SK-N-SH (cell line): Measurements from ENCODE around the gene TNRC6B. TPM values are rescaled to one million over a fixed set of nuclear protein-coding genes. Genes with fewer than 3 reads are reported as not detected.

ENCODE experiments used
- CTCF ChIA-PET: fragments of 300-600, 350-600 bp; formaldehyde crosslinking; extraction: SDS; loops from one replicate; lab custom pipeline; 2021; lab: Yijun Ruan, JAX
- POLR2A ChIA-PET: fragments of 350-600 bp; sonication (Branson Sonifier 250); formaldehyde crosslinking; extraction: SDS; loops from one replicate; lab custom pipeline; 2020; ENCODE audit warnings: antibody characterized with exemption, inconsistent platforms; lab: Yijun Ruan, JAX
- DNase-seq: peaks from one replicate; pipeline ENCODE4 v3.0.0; 2012
- H2AFZ ChIP-seq: fragments of 200-600 bp; sonication (generic); 2 replicates; pipeline ENCODE4 v1.8.1; 2016; ENCODE audit warnings: antibody characterized with exemption, mild to moderate bottlenecking, low read depth
- H3F3A ChIP-seq: fragments of 200-600 bp; sonication (generic); replicated peaks from 2 replicates; pipeline ENCODE3; 2016; ENCODE audit warnings: antibody characterized with exemption, mild to moderate bottlenecking; ENCODE audit not compliant: insufficient read depth
- H3K27ac ChIP-seq, 2 experiments: fragments of 200-500 bp in 1 of 2; fragments of 200-600 bp in 1 of 2; sonication (Bioruptor generic) in 1 of 2; sonication (generic), shearing (Covaris generic) in 1 of 2; 2 replicates each; pipeline versions ENCODE4 v1.5.1 to v1.6.1; 2014 to 2016; ENCODE audit warnings: low read depth in 2 of 2, inconsistent platforms in 1 of 2, low read length in 1 of 2, mild to moderate bottlenecking in 1 of 2, mixed read lengths in 1 of 2
- H3K27me3 ChIP-seq: fragments of 200-600 bp; sonication (generic), shearing (Covaris generic); 2 replicates; pipeline ENCODE4 v1.6.1; 2016; ENCODE audit warnings: mixed run types; ENCODE audit not compliant: insufficient read depth
- H3K36me3 ChIP-seq, 2 experiments: fragments of 200-500 bp in 1 of 2; fragments of 200-600 bp in 1 of 2; sonication (Bioruptor generic) in 1 of 2; sonication (generic) in 1 of 2; replicated peaks in 1 of 2; 2 replicates each; pipeline versions ENCODE3 to v1.5.1; 2014 to 2016; ENCODE audit warnings: low read length in 1 of 2, mild to moderate bottlenecking in 1 of 2; ENCODE audit not compliant: insufficient read depth in 2 of 2, control insufficient read depth in 1 of 2
- H3K4me1 ChIP-seq, 2 experiments: fragments of 200-500 bp in 1 of 2; fragments of 200-600 bp in 1 of 2; sonication (Bioruptor generic) in 1 of 2; sonication (generic), shearing (Covaris generic) in 1 of 2; 2 replicates each; pipeline versions ENCODE4 v1.5.1 to v1.6.1; 2014 to 2016; ENCODE audit warnings: low read depth in 1 of 2, low read length in 1 of 2, mixed run types in 1 of 2; ENCODE audit not compliant: insufficient read depth in 2 of 2, control insufficient read depth in 1 of 2
- H3K4me2 ChIP-seq: fragments of 200-600 bp; sonication (generic), shearing (Covaris generic); 2 replicates; pipeline ENCODE4 v1.6.1; 2017; ENCODE audit warnings: mixed run types
- H3K4me3 ChIP-seq, 2 experiments: fragments of 200-500 bp in 1 of 2; fragments of 200-600 bp in 1 of 2; sonication (Bioruptor generic) in 1 of 2; sonication (generic), shearing (Covaris generic) in 1 of 2; 2 replicates each; pipeline versions ENCODE4 v1.5.1 to v1.8.1; 2014 to 2016; ENCODE audit warnings: low read depth in 2 of 2, inconsistent platforms in 1 of 2, low read length in 1 of 2, mild to moderate bottlenecking in 1 of 2, mixed read lengths in 1 of 2, moderate library complexity in 1 of 2
- H3K79me2 ChIP-seq: fragments of 200-600 bp; sonication (generic); 2 replicates; pipeline ENCODE4 v1.8.1; 2017; ENCODE audit warnings: mild to moderate bottlenecking; ENCODE audit not compliant: insufficient read depth
- H3K9ac ChIP-seq: fragments of 200-600 bp; sonication (generic); 2 replicates; pipeline ENCODE4 v1.6.1; 2017; ENCODE audit warnings: mixed run types
- H3K9me2 ChIP-seq: fragments of 200-600 bp; sonication (generic); 2 replicates; pipeline ENCODE4 v1.6.1; 2017; ENCODE audit warnings: mixed run types
- H3K9me3 ChIP-seq: fragments of 200-600 bp; sonication (generic); 2 replicates; pipeline ENCODE4 v1.6.1; 2017; ENCODE audit warnings: mixed run types, mild to moderate bottlenecking, moderate library complexity
- H4K20me1 ChIP-seq: fragments of 200-600 bp; sonication (generic); 2 replicates; pipeline ENCODE4 v1.6.1; 2017; ENCODE audit warnings: mild to moderate bottlenecking, mixed run types; ENCODE audit not compliant: insufficient read depth
- CHD2 ChIP-seq: fragments of 150-350 bp; IDR thresholded peaks from 2 replicates; pipeline ENCODE4 v1.6.1; 2018; ENCODE audit warnings: low read length; ENCODE audit not compliant: partially characterized antibody
- ELF1 ChIP-seq: IDR thresholded peaks from 2 replicates; pipeline ENCODE4 v1.4.0; 2012
- EZH2phosphoT487 ChIP-seq: fragments of 200-600 bp; sonication (generic); IDR thresholded peaks from 2 replicates; pipeline ENCODE4 v1.6.1; 2017; ENCODE audit warnings: low read depth, mixed run types, mild to moderate bottlenecking, antibody characterized with exemption, moderate library complexity, borderline replicate concordance
- FOXM1 ChIP-seq: IDR thresholded peaks from 2 replicates; pipeline ENCODE4 v1.4.0; 2012; ENCODE audit warnings: low read depth, mild to moderate bottlenecking
- GATA2 ChIP-seq: sonication (generic); formaldehyde crosslinking; IDR thresholded peaks from 2 replicates; pipeline ENCODE4 v1.5.0; 2020; ENCODE audit warnings: mild to moderate bottlenecking, missing genetic modification reagents
- JUND ChIP-seq: IDR thresholded peaks from 2 replicates; pipeline ENCODE4 v1.4.0; 2012
- MAX ChIP-seq: IDR thresholded peaks from 2 replicates; pipeline ENCODE4 v1.4.0; 2012; ENCODE audit warnings: low read depth
- PBX3 ChIP-seq: IDR thresholded peaks from 2 replicates; pipeline ENCODE4; 2012
- POLR2AphosphoS5 ChIP-seq: IDR thresholded peaks from 2 replicates; pipeline ENCODE4 v1.6.1; 2012; ENCODE audit warnings: low read depth, low read length
- RAD21 ChIP-seq: IDR thresholded peaks from 2 replicates; pipeline ENCODE4 v1.6.1; 2012; ENCODE audit warnings: mild to moderate bottlenecking, low read length
- RFX5 ChIP-seq: IDR thresholded peaks from 2 replicates; pipeline ENCODE4 v1.6.1; 2012; ENCODE audit warnings: mild to moderate bottlenecking, improper control_type of control experiment, low read length
- RXRA ChIP-seq: IDR thresholded peaks from 2 replicates; pipeline ENCODE4 v1.4.0; 2012; ENCODE audit warnings: low read depth, mild to moderate bottlenecking, borderline replicate concordance
- SMC3 ChIP-seq: IDR thresholded peaks from 2 replicates; pipeline ENCODE4 v1.6.1; 2012; ENCODE audit warnings: low read depth, low read length, improper control_type of control experiment
- TCF12 ChIP-seq: IDR thresholded peaks from 2 replicates; pipeline ENCODE4 v1.4.0; 2012
- USF1 ChIP-seq: IDR thresholded peaks from 2 replicates; pipeline ENCODE4 v1.4.0; 2012; ENCODE audit warnings: low read depth, borderline replicate concordance
- USF2 ChIP-seq: fragments of 150-350 bp; IDR thresholded peaks from 2 replicates; pipeline ENCODE4 v1.6.1; 2017; ENCODE audit warnings: antibody characterized with exemption, low read length, low read depth, borderline replicate concordance
- ZBTB33 ChIP-seq: IDR thresholded peaks from 2 replicates; pipeline ENCODE4 v1.4.0; 2012; ENCODE audit warnings: low read depth, borderline replicate concordance
- WGBS: methylation state at CpG from one replicate; pipeline ENCODE4 v1.1.6; 2017; ENCODE audit warnings: low lambda C conversion rate; 5-methylcytosine and 5-hydroxymethylcytosine counted together
- polyA plus RNA-seq, 3 experiments: library from polyadenylated mRNA; depleted of rRNA; stranded (reverse); fragments of >200 nt; gene quantifications; 2 replicates each; pipeline ENCODE4 v1.2.3, GENCODE V29; 2012

The TNRC6B gene
- polyA plus RNA-seq, 1 of the 3 experiments (the other 2 are of a cell fraction) = 1.2 TPM

GRCh38 chr22:40199852-40200251 is 22.1 kb downstream of the TNRC6B start:
- 94% methylated on average over 4 of the region's 7 CpGs for WGBS
- H4K20me1 ChIP-seq = peaks cover 61% of the 10 kb centered on the region

More at GRCh38 chr22:40199852-40200251, 22.1 kb downstream of the TNRC6B start:
- ChIA-PET POLR2A (no interaction called here), CTCF (no interaction called here)
- TF ChIP-seq FOXM1 = no peak
- no peak for TF ChIP-seq RXRA
- TF ChIP-seq CHD2 = no peak
- no peak for TF ChIP-seq RFX5
- TF ChIP-seq MAX = no peak
- TF ChIP-seq POLR2AphosphoS5 = no peak
- no peak for TF ChIP-seq TCF12
- no peak for TF ChIP-seq PBX3
- no peak for TF ChIP-seq RAD21
- TF ChIP-seq ELF1 = no peak
- no peak for TF ChIP-seq JUND
- TF ChIP-seq ZBTB33 = no peak
- no peak for TF ChIP-seq SMC3
- no peak for TF ChIP-seq USF1
- TF ChIP-seq EZH2phosphoT487 = no peak
- no peak for TF ChIP-seq GATA2 (CRISPR knock-in tag)
- TF ChIP-seq USF2 = no peak
- Histone ChIP-seq H3K9me2 (no peaks in the 10 kb centered on the region), H3K27ac (no peak overlapping the region), H3K27me3 (no peaks in the 10 kb centered on the region), H3K9me3 (no peaks in the 10 kb centered on the region), H3F3A (peaks cover 10% of the 10 kb centered on the region), H2AFZ (no peak overlapping the region), H3K4me1 (peaks cover 6 to 24% of the 10 kb centered on the region in 2 experiments; a peak in 3 of 4 replicates), H3K79me2 (peaks cover 71% of the 10 kb centered on the region), H3K36me3 (no peaks in the 10 kb centered on the region), H3K9ac (no peak overlapping the region), H3K4me2 (no peak overlapping the region), H3K4me3 (no peak overlapping the region)
- no peak for DNase-seq
